Fibroblast of mammary gland (primary cell): ENCODE data around the gene KCND3.

Source experiments
- DNase-seq: peaks from one replicate; pipeline ENCODE4 v3.0.0-alpha.2; 2010; ENCODE audit warnings: low read depth
- H3K4me3 ChIP-seq: 2 replicates; pipeline ENCODE4 v1.5.1; 2011; ENCODE audit warnings: low read depth, mild to moderate bottlenecking, low read length, moderate library complexity; ENCODE audit not compliant: control insufficient read depth
- CTCF ChIP-seq: conservative IDR thresholded peaks from 2 replicates; pipeline ENCODE4 v1.5.1; 2011; ENCODE audit warnings: low read depth, low read length, inconsistent platforms; ENCODE audit not compliant: control insufficient read depth, insufficient read depth

Gene KCND3

GRCh38 chr1:111864862-111865261 lies 124.6 kb downstream of the KCND3 start:
- DNase-seq: no peak

GRCh38 chr1:111863401-111863800 lies 126.1 kb downstream of the KCND3 start:
- H3K4me3 ChIP-seq: no peak overlapping the region
- no peak for TF ChIP-seq CTCF
- DNase-seq: no peak

More at GRCh38 chr1:111864862-111865261, 124.6 kb downstream of the KCND3 start:
- no peak for TF ChIP-seq CTCF
- no peak overlapping the region for H3K4me3 ChIP-seq

- no peak for DNase-seq
- H3K4me3 ChIP-seq: no peak overlapping the region
- no peak for TF ChIP-seq CTCF
Observed at GRCh38 chr1:111862599-111862998, 126.9 kb downstream of the KCND3 start.

- no peak for DNase-seq
Observed at GRCh38 chr1:111861523-111861922, 127.9 kb downstream of the KCND3 start.

GRCh38 chr1:111857194-111857651 lies 132.2 kb downstream of the KCND3 start:
- no peak for DNase-seq
- no peak for TF ChIP-seq CTCF

More at GRCh38 chr1:111861523-111861922, 127.9 kb downstream of the KCND3 start:
- no peak overlapping the region for H3K4me3 ChIP-seq
- TF ChIP-seq CTCF: no peak

GRCh38 chr1:111856411-111857185 lies 132.9 kb downstream of the KCND3 start:
- no peak for TF ChIP-seq CTCF
- no peak for DNase-seq
- H3K4me3 ChIP-seq: no peak overlapping the region

More at GRCh38 chr1:111857194-111857651, 132.2 kb downstream of the KCND3 start:
- no peak overlapping the region for H3K4me3 ChIP-seq
